HCT116 (cell line): ENCODE data around the gene OR1J1. TPM values are rescaled to one million over a fixed set of nuclear protein-coding genes. Genes with fewer than 3 reads are reported as not detected.

Experiments
- ATAC-seq: fragments of 200-7000 bp; cut with Tn5 transposase; 2 replicates; pipeline ENCODE4 v1.9.1; 2020; ENCODE audit warnings: mild to moderate bottlenecking, moderate library complexity
- BruUV-seq: library from RNA; stranded (reverse); fragments of 400-500 nt; replicated peaks from 2 replicates; lab custom pipeline; 2021; lab: Mats Ljungman, UMichigan
- CTCF ChIA-PET: fragments of 300-600 bp; sonication (Branson Sonifier 250); formaldehyde crosslinking; loops from one replicate; lab custom pipeline; 2021; ENCODE audit warnings: antibody characterized with exemption; lab: Charles Lee
- POLR2A ChIA-PET: fragments of 300-600, 350-600 bp; sonication (Branson Sonifier 250); formaldehyde crosslinking; loops from one replicate; lab custom pipeline; 2021; ENCODE audit warnings: antibody characterized with exemption; lab: Charles Lee
- RAD21 ChIA-PET, 2 experiments: fragments of 300-600 bp; sonication (Branson Sonifier 250); formaldehyde crosslinking; loops; one replicate each; lab custom pipeline; 2023; ENCODE audit warnings: low total read pairs in 2 of 2; ENCODE audit not compliant: uncharacterized antibody in 2 of 2, unreplicated experiment in 2 of 2, low non-redundant PET in 1 of 2; lab: Charles Lee
- DNase-seq: peaks from one replicate; pipeline ENCODE4 v3.0.0-alpha.2; 2010; ENCODE audit warnings: low read depth, low spot score
- H2AFZ ChIP-seq: fragments of 200-600 bp; shearing (Covaris generic), sonication (generic); 2 replicates; pipeline ENCODE4 v1.6.1; 2017; ENCODE audit warnings: low read depth, mixed run types, mixed read lengths, antibody characterized with exemption, low read length; ENCODE audit not compliant: poor library complexity, severe bottlenecking
- H3K27ac ChIP-seq: 2 replicates; pipeline ENCODE4 v1.5.1; 2012; ENCODE audit warnings: low read depth, low read length
- H3K27me3 ChIP-seq: fragments of 200-600 bp; sonication (generic); 2 replicates; pipeline ENCODE4 v1.6.1; 2016; ENCODE audit warnings: mixed run types, low read length, mixed read lengths; ENCODE audit not compliant: insufficient read depth
- H3K36me3 ChIP-seq, 2 experiments: fragments of 200-500 bp in 1 of 2; fragments of 200-600 bp in 1 of 2; sonication (Bioruptor generic) in 1 of 2; sonication (generic) in 1 of 2; 2 replicates each; pipeline versions ENCODE4 v1.5.1 to v1.6.1; 2014 to 2016; ENCODE audit warnings: low read length in 2 of 2, inconsistent platforms in 1 of 2, mixed read lengths in 1 of 2, mixed run types in 1 of 2; ENCODE audit not compliant: insufficient read depth in 2 of 2, control insufficient read depth in 1 of 2
- H3K4me1 ChIP-seq, 2 experiments: fragments of 200-600 bp in 1 of 2; sonication (generic) in 1 of 2; 2 replicates each; pipeline versions ENCODE4 v1.5.1 to v1.6.1; 2012 to 2017; ENCODE audit warnings: low read length in 2 of 2, inconsistent platforms in 1 of 2, mild to moderate bottlenecking in 1 of 2, mixed read lengths in 1 of 2, mixed run types in 1 of 2, moderate library complexity in 1 of 2; ENCODE audit not compliant: insufficient read depth in 2 of 2, control insufficient read depth in 1 of 2
- H3K4me2 ChIP-seq: fragments of 200-600 bp; sonication (generic); 2 replicates; pipeline ENCODE4 v1.6.1; 2017; ENCODE audit warnings: mixed run types, low read length, mixed read lengths
- H3K4me3 ChIP-seq, 2 experiments: fragments of 200-600 bp in 1 of 2; sonication (generic) in 1 of 2; replicated peaks in 1 of 2; 2 replicates each; pipeline ENCODE4 v1.5.1; 2011 to 2016; ENCODE audit warnings: low read length in 2 of 2, control low read depth in 1 of 2, low read depth in 1 of 2, mild to moderate bottlenecking in 1 of 2, mixed read lengths in 1 of 2, mixed run types in 1 of 2
- H3K79me2 ChIP-seq: fragments of 200-600 bp; sonication (generic); 2 replicates; pipeline ENCODE4 v1.6.1; 2017; ENCODE audit warnings: mild to moderate bottlenecking, mixed run types, low read length, moderate library complexity, mixed read lengths; ENCODE audit not compliant: insufficient read depth
- H3K9ac ChIP-seq: fragments of 200-600 bp; sonication (generic); 2 replicates; pipeline ENCODE4 v1.6.1; 2016; ENCODE audit warnings: low read length, mixed read lengths
- H3K9me2 ChIP-seq: fragments of 200-600 bp; sonication (generic), shearing (Covaris generic); 2 replicates; pipeline ENCODE4 v1.6.1; 2017; ENCODE audit warnings: mixed run types, mild to moderate bottlenecking, moderate library complexity; ENCODE audit not compliant: insufficient read depth
- H3K9me3 ChIP-seq, 2 experiments: fragments of 200-500 bp in 1 of 2; fragments of 200-600 bp in 1 of 2; sonication (Bioruptor generic) in 1 of 2; sonication (generic) in 1 of 2; 2 replicates each; pipeline ENCODE4 v1.6.1; 2014 to 2017; ENCODE audit warnings: low read length in 2 of 2, mixed read lengths in 2 of 2, inconsistent platforms in 1 of 2, low read depth in 1 of 2, mild to moderate bottlenecking in 1 of 2, mixed run types in 1 of 2, moderate library complexity in 1 of 2; ENCODE audit not compliant: control insufficient read depth in 1 of 2, insufficient read depth in 1 of 2
- H4K20me1 ChIP-seq: fragments of 200-600 bp; sonication (generic), shearing (Covaris generic); 2 replicates; pipeline ENCODE4 v1.6.1; 2017; ENCODE audit warnings: mixed run types, mild to moderate bottlenecking, moderate library complexity; ENCODE audit not compliant: insufficient read depth
- CBX3 ChIP-seq: IDR thresholded peaks from 2 replicates; pipeline ENCODE4 v1.6.1; 2012; ENCODE audit warnings: low read depth
- EGR1 ChIP-seq: IDR thresholded peaks from 2 replicates; pipeline ENCODE4 v1.6.1; 2012; ENCODE audit warnings: low read depth
- EZH2 ChIP-seq: fragments of 200-600 bp; sonication (generic); IDR thresholded peaks from 2 replicates; pipeline ENCODE4 v1.6.1; 2017; ENCODE audit warnings: antibody characterized with exemption, mixed run types
- JUND ChIP-seq: IDR thresholded peaks from 2 replicates; pipeline ENCODE4 v1.6.1; 2012
- RAD21 ChIP-seq: IDR thresholded peaks from 2 replicates; pipeline ENCODE4 v1.6.1; 2012; ENCODE audit warnings: low read depth, mild to moderate bottlenecking
- SIN3A ChIP-seq: IDR thresholded peaks from 2 replicates; pipeline ENCODE4 v1.6.1; 2012; ENCODE audit warnings: low read depth
- YY1 ChIP-seq: IDR thresholded peaks from 2 replicates; pipeline ENCODE4 v1.6.1; 2011; ENCODE audit warnings: low read length, low read depth, moderate library complexity, mild to moderate bottlenecking; ENCODE audit not compliant: insufficient replicate concordance; ENCODE audit errors: extremely low read depth
- intact Hi-C: fragments of 100-400 bp; cut with micrococcal nuclease; formaldehyde crosslinking; loops from 2 replicates; pipeline ENCODE4 v1.10.0; 2022
- total RNA-seq: library from RNA; stranded (reverse); gene quantifications from one replicate; pipeline ENCODE4 v1.2.1, GENCODE V29; 2021; ENCODE audit not compliant: unreplicated experiment
- TF ChIP-seq, protein P1 (sequence below): IDR thresholded peaks from 2 replicates; pipeline ENCODE4 v1.6.1; 2012; ENCODE audit warnings: low read depth
- TF ChIP-seq, protein P2 (sequence below): IDR thresholded peaks from 2 replicates; pipeline ENCODE4 v1.6.1; 2011; ENCODE audit warnings: mild to moderate bottlenecking, low read length, moderate library complexity; ENCODE audit not compliant: insufficient replicate concordance; ENCODE audit errors: extremely low read depth

The OR1J1 gene
- total RNA-seq, 1 experiment from 2014 or later: not detected

DNA sequence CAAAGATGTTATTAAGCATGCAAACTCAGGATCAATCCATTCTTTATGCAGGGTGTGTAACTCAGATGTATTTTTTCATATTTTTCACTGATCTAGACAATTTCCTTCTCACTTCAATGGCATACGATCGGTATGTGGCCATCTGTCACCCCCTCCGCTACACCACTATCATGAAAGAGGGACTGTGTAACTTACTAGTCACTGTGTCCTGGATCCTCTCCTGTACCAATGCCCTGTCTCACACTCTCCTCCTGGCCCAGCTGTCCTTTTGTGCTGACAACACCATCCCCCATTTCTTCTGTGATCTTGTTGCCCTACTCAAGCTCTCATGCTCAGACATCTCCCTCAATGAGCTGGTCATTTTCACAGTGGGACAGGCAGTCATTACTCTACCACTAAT is 41.6 kb upstream of the OR1J1 start:
- DNase-seq (no peak), ATAC-seq (no peak)
- Histone ChIP-seq H3K36me3 (no peaks in the 10 kb centered on the region), H3K9ac (no peak overlapping the region), H3K9me3 (no peaks in the 10 kb centered on the region), H3K4me1 (no peaks in the 10 kb centered on the region), H3K4me2 (no peak overlapping the region), H4K20me1 (no peaks in the 10 kb centered on the region), H2AFZ (no peak overlapping the region), H3K4me3 (no peak overlapping the region), H3K27me3 (peaks cover 58% of the 10 kb centered on the region), H3K27ac (no peak overlapping the region), H3K9me2 (no peaks in the 10 kb centered on the region), H3K79me2 (no peaks in the 10 kb centered on the region)
- BruUV-seq: no TSS peak
- ChIA-PET CTCF (no interaction called here), RAD21 (no interaction called here), POLR2A (no interaction called here)
- intact Hi-C loops: no loop called here
- TF ChIP-seq EGR1: no peak
- no peak for TF ChIP-seq CBX3
- no peak for TF ChIP-seq YY1
- TF ChIP-seq RAD21: no peak
- TF ChIP-seq, protein P1, sequence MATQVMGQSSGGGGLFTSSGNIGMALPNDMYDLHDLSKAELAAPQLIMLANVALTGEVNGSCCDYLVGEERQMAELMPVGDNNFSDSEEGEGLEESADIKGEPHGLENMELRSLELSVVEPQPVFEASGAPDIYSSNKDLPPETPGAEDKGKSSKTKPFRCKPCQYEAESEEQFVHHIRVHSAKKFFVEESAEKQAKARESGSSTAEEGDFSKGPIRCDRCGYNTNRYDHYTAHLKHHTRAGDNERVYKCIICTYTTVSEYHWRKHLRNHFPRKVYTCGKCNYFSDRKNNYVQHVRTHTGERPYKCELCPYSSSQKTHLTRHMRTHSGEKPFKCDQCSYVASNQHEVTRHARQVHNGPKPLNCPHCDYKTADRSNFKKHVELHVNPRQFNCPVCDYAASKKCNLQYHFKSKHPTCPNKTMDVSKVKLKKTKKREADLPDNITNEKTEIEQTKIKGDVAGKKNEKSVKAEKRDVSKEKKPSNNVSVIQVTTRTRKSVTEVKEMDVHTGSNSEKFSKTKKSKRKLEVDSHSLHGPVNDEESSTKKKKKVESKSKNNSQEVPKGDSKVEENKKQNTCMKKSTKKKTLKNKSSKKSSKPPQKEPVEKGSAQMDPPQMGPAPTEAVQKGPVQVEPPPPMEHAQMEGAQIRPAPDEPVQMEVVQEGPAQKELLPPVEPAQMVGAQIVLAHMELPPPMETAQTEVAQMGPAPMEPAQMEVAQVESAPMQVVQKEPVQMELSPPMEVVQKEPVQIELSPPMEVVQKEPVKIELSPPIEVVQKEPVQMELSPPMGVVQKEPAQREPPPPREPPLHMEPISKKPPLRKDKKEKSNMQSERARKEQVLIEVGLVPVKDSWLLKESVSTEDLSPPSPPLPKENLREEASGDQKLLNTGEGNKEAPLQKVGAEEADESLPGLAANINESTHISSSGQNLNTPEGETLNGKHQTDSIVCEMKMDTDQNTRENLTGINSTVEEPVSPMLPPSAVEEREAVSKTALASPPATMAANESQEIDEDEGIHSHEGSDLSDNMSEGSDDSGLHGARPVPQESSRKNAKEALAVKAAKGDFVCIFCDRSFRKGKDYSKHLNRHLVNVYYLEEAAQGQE: no peak
- TF ChIP-seq, protein P2, sequence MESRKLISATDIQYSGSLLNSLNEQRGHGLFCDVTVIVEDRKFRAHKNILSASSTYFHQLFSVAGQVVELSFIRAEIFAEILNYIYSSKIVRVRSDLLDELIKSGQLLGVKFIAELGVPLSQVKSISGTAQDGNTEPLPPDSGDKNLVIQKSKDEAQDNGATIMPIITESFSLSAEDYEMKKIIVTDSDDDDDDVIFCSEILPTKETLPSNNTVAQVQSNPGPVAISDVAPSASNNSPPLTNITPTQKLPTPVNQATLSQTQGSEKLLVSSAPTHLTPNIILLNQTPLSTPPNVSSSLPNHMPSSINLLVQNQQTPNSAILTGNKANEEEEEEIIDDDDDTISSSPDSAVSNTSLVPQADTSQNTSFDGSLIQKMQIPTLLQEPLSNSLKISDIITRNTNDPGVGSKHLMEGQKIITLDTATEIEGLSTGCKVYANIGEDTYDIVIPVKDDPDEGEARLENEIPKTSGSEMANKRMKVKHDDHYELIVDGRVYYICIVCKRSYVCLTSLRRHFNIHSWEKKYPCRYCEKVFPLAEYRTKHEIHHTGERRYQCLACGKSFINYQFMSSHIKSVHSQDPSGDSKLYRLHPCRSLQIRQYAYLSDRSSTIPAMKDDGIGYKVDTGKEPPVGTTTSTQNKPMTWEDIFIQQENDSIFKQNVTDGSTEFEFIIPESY: no peak
- no peak for TF ChIP-seq JUND
- TF ChIP-seq SIN3A: no peak
- no peak for TF ChIP-seq EZH2
